GM12891 (cell line): ENCODE measurements around the gene NOTCH1.

Experiments used
- POLR2A ChIP-seq: IDR thresholded peaks from 2 replicates; pipeline ENCODE4 v1.6.1; 2011; ENCODE audit warnings: low read depth, low read length, control low read depth
- POU2F2 ChIP-seq: IDR thresholded peaks from 2 replicates; pipeline ENCODE4 v1.6.1; 2011; ENCODE audit warnings: low read depth, mild to moderate bottlenecking, control low read depth, low read length, moderate library complexity
- SPI1 ChIP-seq: IDR thresholded peaks from 2 replicates; pipeline ENCODE4 v1.6.1; 2011; ENCODE audit warnings: low read depth, low read length, control low read depth

GRCh38 chr9:136560586-136560985 lies 14.7 kb upstream of the NOTCH1 start:
- TF ChIP-seq POLR2A (no peak), POU2F2 (no peak), SPI1 (no peak)
